Bronchial epithelial cell (primary cell): ENCODE results near the gene ATP2A2. TPM values are rescaled to one million over a fixed set of nuclear protein-coding genes. Genes with fewer than 3 reads are reported as not detected.
"Not testable (repeated sequence)": the region's sequence is repeated elsewhere in the genome, so short reads cannot be mapped to it uniquely, and the experiment has no call there.

Source experiments
- DNase-seq: peaks from one replicate; pipeline ENCODE4 v3.0.0-alpha.2; 2010; ENCODE audit warnings: low read depth
- FAIRE-seq: peaks from 2 replicates; lab custom pipeline; 2011; peaks lifted over from hg19 to GRCh38; lab: Jason Lieb, UNC
- H3K27me3 ChIP-seq: 2 replicates; pipeline ENCODE4 v1.5.1; 2011; ENCODE audit warnings: low read length; ENCODE audit not compliant: control insufficient read depth, insufficient read depth
- H3K36me3 ChIP-seq: 2 replicates; pipeline ENCODE4 v1.5.1; 2011; ENCODE audit warnings: low read length; ENCODE audit not compliant: control insufficient read depth, insufficient read depth
- H3K4me3 ChIP-seq: 2 replicates; pipeline ENCODE4 v1.5.1; 2011; ENCODE audit warnings: mild to moderate bottlenecking, low read depth, low read length, control low read depth
- total RNA-seq: library from RNA; depleted of rRNA; stranded (reverse); fragments of >200 nt; gene quantifications from 2 replicates; pipeline ENCODE4 v1.2.1, GENCODE V29; 2014
- TF ChIP-seq, protein P1 (sequence below): IDR thresholded peaks from 2 replicates; pipeline ENCODE4 v1.5.1; 2011; ENCODE audit warnings: mild to moderate bottlenecking, moderate library complexity, low read length, control low read depth, inconsistent platforms; ENCODE audit not compliant: insufficient read depth, severe bottlenecking

Gene ATP2A2
- total RNA-seq, 1 donor from 2014 or later, result 125 TPM

DNA sequence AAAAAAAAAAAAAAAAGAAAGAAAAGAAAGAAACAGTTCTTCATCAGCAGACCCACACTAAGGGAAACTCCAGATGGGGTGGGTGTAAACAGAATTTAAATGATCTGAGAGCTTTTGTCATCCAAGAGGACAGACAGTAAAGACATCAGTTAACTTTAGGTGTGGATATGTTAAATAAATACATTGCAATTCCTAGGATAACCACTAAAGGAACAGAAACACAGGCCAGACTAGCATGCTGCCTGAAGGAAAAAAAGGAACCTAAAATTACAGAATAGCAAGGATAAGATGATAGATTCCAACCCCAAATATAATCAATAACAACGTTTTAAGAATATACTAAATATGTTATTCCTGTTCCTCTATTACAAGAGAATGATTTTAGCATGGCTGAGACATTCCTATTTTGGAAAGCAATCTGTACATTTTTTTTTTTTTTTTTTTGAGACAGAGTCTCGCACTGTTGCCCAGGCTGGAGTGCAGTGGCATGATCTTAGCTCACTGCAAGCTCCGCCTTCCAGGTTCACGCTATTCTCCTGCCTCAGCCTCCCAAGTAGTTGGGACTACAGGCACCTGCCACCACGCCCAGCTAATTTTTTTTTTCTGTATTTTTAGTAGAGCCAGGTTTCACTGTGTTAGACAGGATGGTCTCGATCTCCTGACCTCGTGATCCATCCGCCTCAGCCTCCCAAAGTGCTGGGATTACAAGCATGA, 77.5 kb downstream of the ATP2A2 start:
- TF ChIP-seq, protein P1, sequence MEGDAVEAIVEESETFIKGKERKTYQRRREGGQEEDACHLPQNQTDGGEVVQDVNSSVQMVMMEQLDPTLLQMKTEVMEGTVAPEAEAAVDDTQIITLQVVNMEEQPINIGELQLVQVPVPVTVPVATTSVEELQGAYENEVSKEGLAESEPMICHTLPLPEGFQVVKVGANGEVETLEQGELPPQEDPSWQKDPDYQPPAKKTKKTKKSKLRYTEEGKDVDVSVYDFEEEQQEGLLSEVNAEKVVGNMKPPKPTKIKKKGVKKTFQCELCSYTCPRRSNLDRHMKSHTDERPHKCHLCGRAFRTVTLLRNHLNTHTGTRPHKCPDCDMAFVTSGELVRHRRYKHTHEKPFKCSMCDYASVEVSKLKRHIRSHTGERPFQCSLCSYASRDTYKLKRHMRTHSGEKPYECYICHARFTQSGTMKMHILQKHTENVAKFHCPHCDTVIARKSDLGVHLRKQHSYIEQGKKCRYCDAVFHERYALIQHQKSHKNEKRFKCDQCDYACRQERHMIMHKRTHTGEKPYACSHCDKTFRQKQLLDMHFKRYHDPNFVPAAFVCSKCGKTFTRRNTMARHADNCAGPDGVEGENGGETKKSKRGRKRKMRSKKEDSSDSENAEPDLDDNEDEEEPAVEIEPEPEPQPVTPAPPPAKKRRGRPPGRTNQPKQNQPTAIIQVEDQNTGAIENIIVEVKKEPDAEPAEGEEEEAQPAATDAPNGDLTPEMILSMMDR, result peak; percentile 15
- FAIRE-seq, H3K4me3 ChIP-seq, H3K27me3 ChIP-seq, H3K36me3 ChIP-seq, DNase-seq: not testable (repeated sequence)

DNA sequence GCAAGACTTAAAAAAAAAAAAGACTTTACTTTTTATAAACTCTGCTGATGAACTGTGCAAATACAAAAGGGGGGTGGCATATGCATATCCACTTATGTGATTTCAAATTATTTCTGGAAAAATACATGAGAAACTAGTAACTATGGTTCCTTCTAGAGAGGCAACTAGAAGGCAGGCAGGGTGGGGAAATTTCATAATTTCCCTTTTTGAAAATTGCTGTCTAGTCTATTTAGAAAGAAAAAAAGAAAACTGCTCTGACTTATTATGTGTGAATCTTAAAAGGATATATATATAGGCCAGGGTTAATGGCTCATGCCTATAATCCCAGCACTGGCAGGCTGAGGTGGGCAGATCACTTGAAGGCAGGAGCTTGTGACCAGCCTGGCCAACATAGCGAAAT, 80.2 kb downstream of the ATP2A2 start:
- FAIRE-seq (no peak), DNase-seq (no peak)
- Histone ChIP-seq H3K36me3 (no peaks in the 10 kb centered on the region), H3K27me3 (no peaks in the 10 kb centered on the region), H3K4me3 (no peak overlapping the region)
- TF ChIP-seq, protein P1, result no peak

DNA sequence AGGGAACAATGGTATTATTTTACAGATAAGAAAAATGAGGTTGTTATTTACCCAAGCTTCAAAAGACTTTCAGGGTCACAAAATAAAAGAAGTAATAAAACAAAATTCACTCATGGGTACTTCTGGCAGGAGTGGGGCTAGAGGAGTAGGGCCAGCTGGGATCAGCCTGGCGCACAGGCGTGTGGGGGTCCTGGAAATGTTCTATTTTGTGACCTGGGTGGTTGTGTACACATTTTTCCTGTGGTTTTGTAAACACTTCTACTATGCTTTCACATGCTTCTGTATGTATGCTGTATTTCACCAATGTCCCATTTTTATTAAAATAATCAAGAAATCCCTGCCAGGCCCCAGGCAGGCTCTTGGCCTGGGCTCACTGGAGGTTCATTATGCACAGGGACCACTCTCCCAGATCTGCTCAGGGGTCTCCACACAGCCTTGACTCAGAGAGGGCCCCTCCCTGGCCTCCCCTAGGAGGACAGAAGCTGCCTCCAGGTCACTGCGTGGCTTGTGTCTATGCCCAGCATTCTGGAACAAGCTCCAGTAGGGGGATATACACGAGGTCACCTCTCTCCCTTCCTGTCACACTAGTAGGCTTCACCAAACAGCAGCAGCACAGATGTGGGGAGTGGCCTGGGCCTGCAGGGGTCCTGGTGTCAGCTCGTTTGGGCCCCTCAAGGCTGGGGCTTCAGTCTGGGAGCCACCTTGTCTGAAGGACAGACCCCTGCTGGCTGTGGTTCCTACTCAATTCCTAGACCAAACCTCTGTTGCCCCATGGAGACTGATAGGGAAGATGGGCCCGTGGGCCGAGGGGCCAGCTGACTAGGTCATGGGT, 84.7 kb downstream of the ATP2A2 start:
- Histone ChIP-seq H3K4me3 (no peak overlapping the region), H3K36me3 (no peaks in the 10 kb centered on the region), H3K27me3 (no peaks in the 10 kb centered on the region)
- TF ChIP-seq, protein P1, result no peak
- DNase-seq, result no peak
- FAIRE-seq, result no peak

DNA sequence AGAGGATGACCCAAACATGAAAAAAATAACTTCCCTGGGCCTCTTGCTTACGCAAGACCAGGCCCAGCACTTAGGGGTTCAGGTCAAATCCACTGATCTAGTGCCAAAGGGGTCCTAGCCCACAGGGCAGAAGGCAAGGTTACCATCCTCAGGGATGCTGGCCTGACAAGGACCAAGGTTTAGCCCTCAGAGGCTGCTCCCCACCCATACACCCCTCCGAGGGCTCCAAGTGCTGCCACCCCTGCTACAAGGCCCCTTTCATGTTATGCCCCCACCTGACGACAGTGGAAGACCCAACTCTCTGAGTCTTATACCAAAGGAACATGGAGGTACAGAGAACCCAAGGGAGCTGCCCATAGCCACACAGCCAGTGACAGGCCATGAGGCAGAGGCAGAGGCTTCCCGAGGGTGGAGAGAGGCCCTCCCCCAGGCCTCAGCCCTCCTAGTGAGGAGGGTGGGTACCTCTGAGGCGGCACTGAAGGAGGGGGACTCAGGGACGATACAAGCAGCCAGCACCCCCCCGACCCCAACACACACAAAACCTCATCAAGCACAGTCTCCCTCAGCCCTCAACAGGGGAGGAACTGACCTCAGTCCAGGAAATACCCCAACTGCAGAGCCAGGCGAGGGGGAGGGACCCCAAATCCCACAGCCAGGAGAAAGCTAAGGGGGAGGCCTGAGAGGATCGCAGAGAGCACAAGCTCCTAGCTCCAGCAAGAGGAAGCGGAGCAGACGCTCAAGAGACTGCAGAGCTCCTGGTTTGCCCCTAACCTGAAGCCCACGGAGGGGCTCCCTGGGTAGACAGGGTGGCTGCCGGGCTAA, 85.5 kb downstream of the ATP2A2 start:
- Histone ChIP-seq H3K36me3 (no peaks in the 10 kb centered on the region), H3K4me3 (no peak overlapping the region), H3K27me3 (no peaks in the 10 kb centered on the region)
- DNase-seq, result no peak
- FAIRE-seq, result no peak
- TF ChIP-seq, protein P1, result no peak

DNA sequence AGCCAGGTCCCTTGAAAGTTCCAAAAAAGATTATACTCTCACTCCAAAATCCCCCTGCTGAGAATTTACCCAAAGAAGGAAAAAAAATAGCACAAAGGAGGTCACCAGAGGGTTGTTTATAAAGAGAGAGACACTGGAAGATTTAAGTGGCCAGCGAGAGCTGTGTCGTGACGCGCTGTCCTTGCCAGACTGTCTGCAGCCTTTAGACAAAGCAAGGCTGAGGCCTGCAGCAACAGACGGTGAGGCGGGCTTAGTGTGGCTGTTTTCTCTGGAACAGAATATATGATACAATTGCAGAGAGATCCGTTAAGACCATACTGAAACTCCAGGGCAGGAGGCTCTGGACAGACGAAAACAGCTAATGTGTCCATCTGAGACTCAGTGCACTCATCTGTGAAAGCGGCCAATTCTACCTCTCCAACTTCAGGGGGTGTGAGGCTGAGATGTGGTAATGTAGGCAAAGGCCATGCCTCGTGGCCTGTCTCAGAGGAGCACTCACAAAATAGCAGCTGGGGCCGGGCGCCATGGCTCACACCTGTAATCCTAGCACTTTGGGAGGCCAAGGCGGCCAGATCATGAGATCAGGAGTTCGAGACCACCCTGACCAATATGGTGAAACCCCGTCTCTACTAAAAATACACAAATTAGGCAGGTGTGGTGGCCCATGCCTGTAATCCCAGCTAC, 86.3 kb downstream of the ATP2A2 start:
- peak; percentile 7 for FAIRE-seq
- TF ChIP-seq, protein P1, result no peak
- peaks cover 2% of the 10 kb centered on the region for H3K36me3 ChIP-seq
- DNase-seq, result no peak
- no peak overlapping the region for H3K4me3 ChIP-seq
- no peaks in the 10 kb centered on the region for H3K27me3 ChIP-seq
